LNCaP clone FGC (cell line): ENCODE measurements around the gene TCF3.
"Not testable (repeated sequence)": the region's sequence is repeated elsewhere in the genome, so short reads cannot be mapped to it uniquely, and the experiment has no call there.

Experiments
- DNase-seq: peaks from one replicate; pipeline ENCODE4 v3.0.0-alpha.2; 2011; ENCODE audit warnings: low read depth
- H3K4me3 ChIP-seq: 2 replicates; pipeline ENCODE4 v1.5.1; 2011; ENCODE audit warnings: mild to moderate bottlenecking, low read depth, low read length, control low read depth
- CTCF ChIP-seq: IDR thresholded peaks from 2 replicates; pipeline ENCODE4 v1.5.1; 2012; ENCODE audit warnings: mild to moderate bottlenecking; ENCODE audit not compliant: control insufficient read depth, insufficient read depth; ENCODE audit errors: extremely low read depth

Gene TCF3

GRCh38 chr19:1691589-1692290, 39.3 kb upstream of the TCF3 start:
- no peak for DNase-seq
- TF ChIP-seq CTCF: no peak
- H3K4me3 ChIP-seq: no peak overlapping the region

GRCh38 chr19:1690699-1691307, 38.4 kb upstream of the TCF3 start:
- no peak for TF ChIP-seq CTCF
- no peak for DNase-seq
- H3K4me3 ChIP-seq: no peak overlapping the region

GRCh38 chr19:1685785-1686184, 33.4 kb upstream of the TCF3 start:
- DNase-seq: not testable (repeated sequence)

GRCh38 chr19:1685046-1685445, 32.6 kb upstream of the TCF3 start:
- no peak for DNase-seq
- no peak overlapping the region for H3K4me3 ChIP-seq

More at GRCh38 chr19:1685785-1686184, 33.4 kb upstream of the TCF3 start:
- not testable (repeated sequence) for H3K4me3 ChIP-seq

DNA sequence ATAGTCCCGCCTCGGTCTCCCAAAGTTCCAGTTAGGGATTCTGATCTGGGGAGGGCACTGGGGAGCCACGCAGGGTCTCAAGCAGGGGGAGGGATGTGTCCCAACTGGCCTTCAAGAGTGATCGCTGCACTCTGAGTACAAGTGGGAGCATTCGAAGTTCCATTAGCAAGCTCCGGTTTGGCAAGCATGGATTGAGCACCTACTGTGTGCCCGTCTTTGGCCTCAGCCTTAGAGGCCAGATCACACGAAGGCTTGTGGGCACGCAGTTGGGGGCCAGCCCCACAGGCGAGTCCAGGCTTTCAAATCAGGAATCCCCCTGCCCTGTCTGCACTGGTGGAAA, 32.1 kb upstream of the TCF3 start:
- H3K4me3 ChIP-seq: no peak overlapping the region
- TF ChIP-seq CTCF: no peak
- no peak for DNase-seq

More at GRCh38 chr19:1685046-1685445, 32.6 kb upstream of the TCF3 start:
- no peak for TF ChIP-seq CTCF

DNA sequence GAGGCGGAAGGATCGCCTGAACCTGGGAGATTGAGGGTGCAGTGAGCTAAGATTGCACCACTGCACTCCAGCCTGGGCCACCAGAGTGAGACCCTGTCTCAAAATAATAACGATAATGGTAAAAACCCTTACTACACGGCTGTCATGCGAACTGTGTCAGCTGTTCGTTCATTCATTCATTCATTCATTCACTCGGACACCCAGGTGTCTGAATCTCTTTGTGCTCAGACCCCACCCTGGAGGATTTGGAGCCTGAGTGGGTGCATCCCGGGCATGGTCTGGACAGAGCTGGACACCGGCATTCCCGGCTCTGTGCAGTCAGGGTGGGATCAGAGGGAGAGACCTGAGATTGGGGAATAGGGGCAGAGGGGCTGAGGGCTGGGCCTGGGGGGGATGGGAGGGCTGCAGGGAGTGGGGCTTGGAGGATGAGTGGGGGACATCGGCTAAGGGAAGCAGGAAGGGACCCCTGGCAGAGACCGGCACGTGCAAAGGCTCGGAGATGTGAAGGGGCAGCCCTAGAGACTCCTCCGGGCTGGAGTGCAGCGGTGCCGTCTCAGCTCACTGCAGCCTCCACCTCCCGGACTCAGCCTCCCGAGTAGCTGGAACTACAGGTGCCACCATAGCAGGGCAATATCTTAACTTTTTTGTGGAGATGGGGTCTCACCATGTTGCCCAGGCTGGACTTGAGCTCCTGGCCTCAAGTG, 31.6 kb upstream of the TCF3 start:
- no peak overlapping the region for H3K4me3 ChIP-seq
- DNase-seq: no peak
- no peak for TF ChIP-seq CTCF

- no peak for TF ChIP-seq CTCF
Measured at GRCh38 chr19:1680976-1681375, 28.6 kb upstream of the TCF3 start.

More at GRCh38 chr19:1680976-1681375, 28.6 kb upstream of the TCF3 start:
- H3K4me3 ChIP-seq: no peak overlapping the region
- DNase-seq: no peak
